ENCODE measurements around the gene RAB4B.
"Not testable (repeated sequence)": the region's sequence is repeated elsewhere in the genome, so short reads cannot be mapped to it uniquely, and the experiment has no call there.

Gene RAB4B

DNA sequence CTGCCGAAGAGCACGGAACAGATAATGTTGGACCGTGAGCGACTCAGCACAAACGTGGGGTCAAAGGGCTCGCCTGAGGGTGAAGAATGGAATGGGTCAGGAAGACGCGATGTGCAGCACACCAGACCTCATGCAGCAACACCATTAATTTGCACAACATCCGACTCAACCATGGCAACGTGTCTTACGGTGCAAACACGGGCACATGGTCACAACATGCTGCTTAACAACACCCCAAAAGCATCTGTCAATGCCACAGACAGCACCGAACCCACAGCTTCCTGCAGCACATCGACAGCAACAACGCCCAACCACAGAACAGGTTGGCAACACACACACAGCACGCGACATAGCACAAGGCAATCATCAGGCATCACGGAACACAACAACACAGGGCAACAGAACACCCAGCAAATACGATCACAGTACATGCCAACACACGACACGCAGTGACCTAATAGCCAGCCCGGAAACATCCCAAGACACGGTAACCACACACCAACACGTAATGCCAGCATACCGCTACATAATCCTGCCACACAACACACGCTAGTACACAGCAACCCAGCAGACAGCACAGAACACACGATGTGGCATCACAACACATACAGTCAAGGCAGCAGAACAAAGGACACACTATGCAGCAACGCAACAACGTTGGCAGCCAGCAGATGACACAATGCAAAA lies 48.8 kb downstream of the RAB4B start:
- TF ChIP-seq, protein P1, sequence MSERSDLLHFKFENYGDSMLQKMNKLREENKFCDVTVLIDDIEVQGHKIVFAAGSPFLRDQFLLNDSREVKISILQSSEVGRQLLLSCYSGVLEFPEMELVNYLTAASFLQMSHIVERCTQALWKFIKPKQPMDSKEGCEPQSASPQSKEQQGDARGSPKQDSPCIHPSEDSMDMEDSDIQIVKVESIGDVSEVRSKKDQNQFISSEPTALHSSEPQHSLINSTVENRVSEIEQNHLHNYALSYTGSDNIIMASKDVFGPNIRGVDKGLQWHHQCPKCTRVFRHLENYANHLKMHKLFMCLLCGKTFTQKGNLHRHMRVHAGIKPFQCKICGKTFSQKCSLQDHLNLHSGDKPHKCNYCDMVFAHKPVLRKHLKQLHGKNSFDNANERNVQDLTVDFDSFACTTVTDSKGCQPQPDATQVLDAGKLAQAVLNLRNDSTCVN (tag by site-specific recombination; optimal IDR thresholded peaks at IDR 0.05), result peak; percentile 14
- TF ChIP-seq, protein P2, sequence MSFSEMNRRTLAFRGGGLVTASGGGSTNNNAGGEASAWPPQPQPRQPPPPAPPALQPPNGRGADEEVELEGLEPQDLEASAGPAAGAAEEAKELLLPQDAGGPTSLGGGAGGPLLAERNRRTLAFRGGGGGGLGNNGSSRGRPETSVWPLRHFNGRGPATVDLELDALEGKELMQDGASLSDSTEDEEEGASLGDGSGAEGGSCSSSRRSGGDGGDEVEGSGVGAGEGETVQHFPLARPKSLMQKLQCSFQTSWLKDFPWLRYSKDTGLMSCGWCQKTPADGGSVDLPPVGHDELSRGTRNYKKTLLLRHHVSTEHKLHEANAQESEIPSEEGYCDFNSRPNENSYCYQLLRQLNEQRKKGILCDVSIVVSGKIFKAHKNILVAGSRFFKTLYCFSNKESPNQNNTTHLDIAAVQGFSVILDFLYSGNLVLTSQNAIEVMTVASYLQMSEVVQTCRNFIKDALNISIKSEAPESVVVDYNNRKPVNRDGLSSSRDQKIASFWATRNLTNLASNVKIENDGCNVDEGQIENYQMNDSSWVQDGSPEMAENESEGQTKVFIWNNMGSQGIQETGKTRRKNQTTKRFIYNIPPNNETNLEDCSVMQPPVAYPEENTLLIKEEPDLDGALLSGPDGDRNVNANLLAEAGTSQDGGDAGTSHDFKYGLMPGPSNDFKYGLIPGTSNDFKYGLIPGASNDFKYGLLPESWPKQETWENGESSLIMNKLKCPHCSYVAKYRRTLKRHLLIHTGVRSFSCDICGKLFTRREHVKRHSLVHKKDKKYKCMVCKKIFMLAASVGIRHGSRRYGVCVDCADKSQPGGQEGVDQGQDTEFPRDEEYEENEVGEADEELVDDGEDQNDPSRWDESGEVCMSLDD (tag by site-specific recombination; IDR thresholded peaks at IDR 0.05), result 0 out of 2 replicates have a peak, but pooled peaks have one; percentile 19
- TF ChIP-seq ZNF600 (tag by site-specific recombination; IDR thresholded peaks at IDR 0.05) (peak; percentile 95), ZNF169 (tag by site-specific recombination; IDR thresholded peaks at IDR 0.05) (peak; percentile 71; the same call in 1 of the 2 replicates), SALL2 (tag by site-specific recombination; IDR thresholded peaks at IDR 0.05; ENCODE audit: borderline replicate concordance) (peak; percentile 69)
- TF ChIP-seq, protein P3, sequence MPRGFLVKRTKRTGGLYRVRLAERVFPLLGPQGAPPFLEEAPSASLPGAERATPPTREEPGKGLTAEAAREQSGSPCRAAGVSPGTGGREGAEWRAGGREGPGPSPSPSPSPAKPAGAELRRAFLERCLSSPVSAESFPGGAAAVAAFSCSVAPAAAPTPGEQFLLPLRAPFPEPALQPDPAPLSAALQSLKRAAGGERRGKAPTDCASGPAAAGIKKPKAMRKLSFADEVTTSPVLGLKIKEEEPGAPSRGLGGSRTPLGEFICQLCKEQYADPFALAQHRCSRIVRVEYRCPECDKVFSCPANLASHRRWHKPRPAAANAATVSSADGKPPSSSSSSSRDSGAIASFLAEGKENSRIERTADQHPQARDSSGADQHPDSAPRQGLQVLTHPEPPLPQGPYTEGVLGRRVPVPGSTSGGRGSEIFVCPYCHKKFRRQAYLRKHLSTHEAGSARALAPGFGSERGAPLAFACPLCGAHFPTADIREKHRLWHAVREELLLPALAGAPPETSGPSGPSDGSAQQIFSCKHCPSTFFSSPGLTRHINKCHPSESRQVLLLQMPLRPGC (tag by site-specific recombination; IDR thresholded peaks at IDR 0.05), result peak; percentile 17; the same call in 1 of the 2 replicates
- TF ChIP-seq, protein P4, sequence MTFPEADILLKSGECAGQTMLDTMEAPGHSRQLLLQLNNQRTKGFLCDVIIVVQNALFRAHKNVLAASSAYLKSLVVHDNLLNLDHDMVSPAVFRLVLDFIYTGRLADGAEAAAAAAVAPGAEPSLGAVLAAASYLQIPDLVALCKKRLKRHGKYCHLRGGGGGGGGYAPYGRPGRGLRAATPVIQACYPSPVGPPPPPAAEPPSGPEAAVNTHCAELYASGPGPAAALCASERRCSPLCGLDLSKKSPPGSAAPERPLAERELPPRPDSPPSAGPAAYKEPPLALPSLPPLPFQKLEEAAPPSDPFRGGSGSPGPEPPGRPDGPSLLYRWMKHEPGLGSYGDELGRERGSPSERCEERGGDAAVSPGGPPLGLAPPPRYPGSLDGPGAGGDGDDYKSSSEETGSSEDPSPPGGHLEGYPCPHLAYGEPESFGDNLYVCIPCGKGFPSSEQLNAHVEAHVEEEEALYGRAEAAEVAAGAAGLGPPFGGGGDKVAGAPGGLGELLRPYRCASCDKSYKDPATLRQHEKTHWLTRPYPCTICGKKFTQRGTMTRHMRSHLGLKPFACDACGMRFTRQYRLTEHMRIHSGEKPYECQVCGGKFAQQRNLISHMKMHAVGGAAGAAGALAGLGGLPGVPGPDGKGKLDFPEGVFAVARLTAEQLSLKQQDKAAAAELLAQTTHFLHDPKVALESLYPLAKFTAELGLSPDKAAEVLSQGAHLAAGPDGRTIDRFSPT (tag by site-specific recombination; IDR thresholded peaks at IDR 0.05), result 0 out of 2 replicates have a peak, but pooled peaks have one; percentile 38
- H3K9me3 ChIP-seq (ENCODE audit: control insufficient read depth, insufficient read depth, low read depth, low read length); POLR2A ChIA-PET; H3K27ac ChIP-seq (ENCODE audit: extremely low read depth, low read depth, low read length); H3K4me3 ChIP-seq (ENCODE audit: low read depth, low read length): not testable (repeated sequence)
- H3K36me3 ChIP-seq (ENCODE audit: control insufficient read depth in 2 of 2, insufficient read depth in 1 of 2, low read length in 2 of 2), result peaks cover 9 to 14% of the 10 kb centered on the region in 2 experiments; a peak in 2 of 3 replicates
- CTCF ChIA-PET, result interaction anchor here (0.6 to 1.2 kb wide), 5 partner anchors 21 to 192 kb away, joined by 3 read pairs; no protein-coding TSS in a partner anchor
- H3K4me1 ChIP-seq (ENCODE audit: control insufficient read depth, insufficient read depth, low read length), result peaks cover 17% of the 10 kb centered on the region

DNA sequence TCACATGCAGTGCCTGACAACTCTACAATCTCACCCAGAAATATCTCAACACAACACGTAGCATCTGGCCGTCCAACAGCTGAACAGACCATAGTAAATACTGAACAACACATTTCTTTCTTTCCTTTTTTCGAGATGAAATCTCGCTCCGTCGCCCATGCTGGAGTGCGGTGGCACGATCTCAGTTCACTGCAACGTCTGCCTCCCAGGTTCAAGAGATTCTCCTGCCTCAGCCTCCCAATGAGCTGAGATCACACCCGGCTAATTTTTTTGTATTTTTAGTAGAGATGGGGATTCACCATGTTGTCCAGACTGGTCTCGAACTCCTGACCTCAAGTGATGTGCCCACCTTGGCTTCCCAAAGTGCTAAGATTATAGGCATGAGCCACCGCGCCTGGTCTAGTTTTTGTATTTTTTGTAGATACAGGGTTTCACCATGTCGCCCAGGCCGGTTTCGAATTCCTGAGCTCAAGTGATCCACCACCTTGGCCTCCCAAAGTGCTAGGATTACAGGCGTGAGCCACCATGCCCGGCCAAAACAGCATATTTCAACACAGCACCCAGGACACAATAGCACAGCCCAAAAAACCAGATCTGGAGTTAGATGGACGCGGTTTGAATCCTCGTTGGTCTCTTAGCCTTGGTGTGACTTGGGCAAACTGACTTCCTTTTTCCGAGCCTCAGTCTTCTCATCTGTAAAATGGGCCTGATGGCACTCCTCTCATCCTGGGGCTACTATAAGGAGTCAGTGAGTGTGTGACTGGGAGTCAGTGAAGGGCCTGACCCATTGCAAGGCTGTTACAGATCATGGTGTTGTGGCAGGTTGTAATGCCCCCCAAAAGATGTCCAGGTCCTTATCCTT lies 49.6 kb downstream of the RAB4B start:
- POLR2A ChIA-PET, result no interaction called here
- no peak overlapping the region for H3K4me3 ChIP-seq (ENCODE audit: low read depth, low read length)
- CTCF ChIA-PET, result interaction anchor here (0.6 to 2.3 kb wide), 5 partner anchors 8 to 193 kb away, joined by 3 to 11 read pairs (median 3); no protein-coding TSS in a partner anchor
- H3K4me1 ChIP-seq (ENCODE audit: control insufficient read depth, insufficient read depth, low read length), result peaks cover 21% of the 10 kb centered on the region
- H3K36me3 ChIP-seq (ENCODE audit: control insufficient read depth in 2 of 2, insufficient read depth in 1 of 2, low read length in 2 of 2), result peaks cover 9 to 14% of the 10 kb centered on the region in 2 experiments; a peak in 2 of 3 replicates
- H3K27ac ChIP-seq (ENCODE audit: extremely low read depth, low read depth, low read length), result no peak overlapping the region
- no peaks in the 10 kb centered on the region for H3K9me3 ChIP-seq (ENCODE audit: control insufficient read depth, insufficient read depth, low read depth, low read length)
- no peak for TF ChIP-seq ZNF302 (tag by site-specific recombination; IDR thresholded peaks at IDR 0.05; ENCODE audit: low read depth)
- no peak for TF ChIP-seq ZNF707 (tag by site-specific recombination; IDR thresholded peaks at IDR 0.05)
- TF ChIP-seq, protein P5, sequence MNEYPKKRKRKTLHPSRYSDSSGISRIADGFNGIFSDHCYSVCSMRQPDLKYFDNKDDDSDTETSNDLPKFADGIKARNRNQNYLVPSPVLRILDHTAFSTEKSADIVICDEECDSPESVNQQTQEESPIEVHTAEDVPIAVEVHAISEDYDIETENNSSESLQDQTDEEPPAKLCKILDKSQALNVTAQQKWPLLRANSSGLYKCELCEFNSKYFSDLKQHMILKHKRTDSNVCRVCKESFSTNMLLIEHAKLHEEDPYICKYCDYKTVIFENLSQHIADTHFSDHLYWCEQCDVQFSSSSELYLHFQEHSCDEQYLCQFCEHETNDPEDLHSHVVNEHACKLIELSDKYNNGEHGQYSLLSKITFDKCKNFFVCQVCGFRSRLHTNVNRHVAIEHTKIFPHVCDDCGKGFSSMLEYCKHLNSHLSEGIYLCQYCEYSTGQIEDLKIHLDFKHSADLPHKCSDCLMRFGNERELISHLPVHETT (tag by site-specific recombination; IDR thresholded peaks at IDR 0.05), result 0 out of 2 replicates have a peak, but pooled peaks have one; percentile 21
- TF ChIP-seq ZNF24 (tag by site-specific recombination; IDR thresholded peaks at IDR 0.05), result 0 out of 2 replicates have a peak, but pooled peaks have one; percentile 39
- TF ChIP-seq, protein P6, sequence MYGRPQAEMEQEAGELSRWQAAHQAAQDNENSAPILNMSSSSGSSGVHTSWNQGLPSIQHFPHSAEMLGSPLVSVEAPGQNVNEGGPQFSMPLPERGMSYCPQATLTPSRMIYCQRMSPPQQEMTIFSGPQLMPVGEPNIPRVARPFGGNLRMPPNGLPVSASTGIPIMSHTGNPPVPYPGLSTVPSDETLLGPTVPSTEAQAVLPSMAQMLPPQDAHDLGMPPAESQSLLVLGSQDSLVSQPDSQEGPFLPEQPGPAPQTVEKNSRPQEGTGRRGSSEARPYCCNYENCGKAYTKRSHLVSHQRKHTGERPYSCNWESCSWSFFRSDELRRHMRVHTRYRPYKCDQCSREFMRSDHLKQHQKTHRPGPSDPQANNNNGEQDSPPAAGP (tag by site-specific recombination; IDR thresholded peaks at IDR 0.05), result peak; percentile 34; the same call in 1 of the 2 replicates
- TF ChIP-seq ZNF391 (tag by site-specific recombination; IDR thresholded peaks at IDR 0.05; ENCODE audit: borderline replicate concordance, low read depth), result peak; percentile 72
- TF ChIP-seq, protein P7, sequence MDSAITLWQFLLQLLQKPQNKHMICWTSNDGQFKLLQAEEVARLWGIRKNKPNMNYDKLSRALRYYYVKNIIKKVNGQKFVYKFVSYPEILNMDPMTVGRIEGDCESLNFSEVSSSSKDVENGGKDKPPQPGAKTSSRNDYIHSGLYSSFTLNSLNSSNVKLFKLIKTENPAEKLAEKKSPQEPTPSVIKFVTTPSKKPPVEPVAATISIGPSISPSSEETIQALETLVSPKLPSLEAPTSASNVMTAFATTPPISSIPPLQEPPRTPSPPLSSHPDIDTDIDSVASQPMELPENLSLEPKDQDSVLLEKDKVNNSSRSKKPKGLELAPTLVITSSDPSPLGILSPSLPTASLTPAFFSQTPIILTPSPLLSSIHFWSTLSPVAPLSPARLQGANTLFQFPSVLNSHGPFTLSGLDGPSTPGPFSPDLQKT (IDR thresholded peaks at IDR 0.05; ENCODE audit: borderline replicate concordance, low read depth, low read length), result no peak
- no peak for TF ChIP-seq ZNF677 (tag by site-specific recombination; IDR thresholded peaks at IDR 0.05)
- peak; percentile 52; the same call in 1 of the 2 replicates for TF ChIP-seq KLF8 (tag by site-specific recombination; IDR thresholded peaks at IDR 0.05)
